ENCODE data around the gene ST3GAL4.

Gene ST3GAL4

DNA sequence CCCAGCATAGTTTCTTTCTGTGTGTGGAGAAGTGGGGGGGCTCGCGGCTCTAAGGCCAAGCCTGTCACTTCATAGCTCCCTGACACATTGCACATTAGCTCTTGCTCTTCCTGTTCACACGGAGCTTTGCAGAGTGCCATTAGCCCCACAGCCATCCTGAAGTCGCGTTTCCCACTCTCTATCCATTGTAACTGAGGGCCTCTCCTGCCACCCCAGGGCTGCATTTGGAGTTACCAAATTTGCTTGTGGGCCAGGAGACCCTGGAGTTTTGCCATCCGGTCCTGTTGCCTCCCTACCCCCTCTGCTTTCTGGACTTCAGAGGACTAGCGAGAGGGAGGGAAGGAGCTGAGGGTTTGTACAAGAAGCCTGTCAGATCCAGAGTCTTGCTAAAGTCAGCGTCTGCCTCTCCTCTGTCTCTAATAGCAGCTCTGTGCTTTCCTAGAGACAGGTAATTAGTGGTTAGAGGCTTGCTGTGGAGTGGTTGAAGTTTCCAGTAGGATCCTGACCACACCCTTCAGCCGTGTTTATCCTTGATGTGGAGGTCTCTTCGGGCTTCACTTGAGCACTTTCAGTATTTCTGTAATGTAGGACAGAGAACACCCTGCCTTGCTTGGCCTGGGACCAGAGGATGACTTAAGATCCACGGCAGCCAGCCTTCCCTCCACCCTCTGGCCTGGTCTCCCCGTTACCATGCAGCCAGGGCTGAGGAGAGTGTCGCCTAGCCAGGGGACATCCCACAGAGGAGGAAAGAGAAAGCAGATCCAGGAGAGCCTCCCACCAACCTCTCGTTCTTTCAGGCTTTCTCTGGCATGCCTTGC lies 37.5 kb upstream of the ST3GAL4 start:
- FAIRE-seq (no peak), DNase-seq (ENCODE audit: insufficient read length) (no peak)
- TF ChIP-seq POLR2AphosphoS5 (IDR thresholded peaks at IDR 0.05; ENCODE audit: low read depth, low read length): no peak
- TF ChIP-seq POLR2A (IDR thresholded peaks at IDR 0.05; ENCODE audit: low read depth, low read length): no peak
- no peak for TF ChIP-seq TAF1 (IDR thresholded peaks at IDR 0.05; ENCODE audit: borderline replicate concordance, low read depth, low read length)

DNA sequence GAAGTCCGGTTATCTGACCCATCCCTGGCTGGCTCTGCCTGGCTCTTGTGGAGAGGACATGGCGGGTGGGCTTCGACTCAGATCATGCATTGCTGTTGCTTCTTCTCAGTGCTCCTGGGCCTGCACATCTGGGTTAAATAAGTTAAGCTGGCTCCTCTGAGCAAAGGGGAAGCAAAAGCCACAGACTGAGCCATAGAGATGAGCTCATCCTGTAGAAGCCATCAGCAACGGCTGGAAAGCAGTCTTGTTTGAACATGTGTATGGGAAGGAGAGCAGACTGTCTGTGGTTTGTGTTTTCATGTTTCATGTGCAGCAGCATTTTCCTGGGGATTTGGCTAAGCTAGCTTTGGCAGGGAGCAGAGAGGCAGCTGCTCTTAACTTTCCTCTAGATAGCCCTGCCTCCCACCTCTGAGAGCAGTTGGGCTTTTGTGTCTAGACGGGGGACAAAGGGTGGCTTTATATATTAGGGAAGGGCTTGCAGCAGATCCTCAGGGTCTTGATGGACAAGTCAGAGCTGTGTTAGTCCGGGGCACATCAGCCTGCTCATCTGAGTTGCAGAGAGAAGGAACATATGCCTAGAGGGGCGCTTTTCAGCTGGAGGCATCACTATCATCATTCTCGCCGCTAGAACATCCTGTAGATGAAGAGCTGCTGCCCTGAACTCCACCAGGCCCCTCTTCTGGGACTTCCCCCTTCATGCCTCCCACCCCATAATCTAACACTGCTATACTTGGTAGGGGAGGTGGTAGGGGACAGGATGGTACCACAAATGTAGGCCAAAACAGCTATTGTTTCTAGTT lies 36.7 kb upstream of the ST3GAL4 start:
- peak; percentile 63 for FAIRE-seq
- TF ChIP-seq POLR2A (IDR thresholded peaks at IDR 0.05; ENCODE audit: low read depth, low read length) (no peak), POLR2AphosphoS5 (IDR thresholded peaks at IDR 0.05; ENCODE audit: low read depth, low read length) (no peak), TAF1 (IDR thresholded peaks at IDR 0.05; ENCODE audit: borderline replicate concordance, low read depth, low read length) (no peak)
- DNase-seq (ENCODE audit: insufficient read length): no peak

DNA sequence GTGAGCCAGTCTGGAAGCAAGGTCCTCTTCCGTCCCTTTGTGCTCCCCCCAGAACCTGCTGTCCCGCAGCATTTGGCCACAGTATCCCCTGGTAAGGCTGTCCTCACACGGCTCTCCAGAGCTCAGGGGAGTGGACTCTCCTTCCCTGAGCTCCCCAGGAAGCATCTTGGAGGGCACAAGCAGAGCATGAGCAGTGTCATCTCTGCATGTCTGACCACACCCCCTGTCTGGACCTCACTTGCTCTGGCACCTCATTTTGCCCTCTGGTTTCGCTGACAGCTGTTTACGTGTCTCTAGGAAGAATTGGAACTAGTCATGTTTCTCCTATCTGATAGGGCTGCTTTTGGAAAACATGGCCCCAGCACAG lies 36.1 kb upstream of the ST3GAL4 start:
- FAIRE-seq: no peak
- TF ChIP-seq POLR2AphosphoS5 (IDR thresholded peaks at IDR 0.05; ENCODE audit: low read depth, low read length): no peak
- no peak for TF ChIP-seq TAF1 (IDR thresholded peaks at IDR 0.05; ENCODE audit: borderline replicate concordance, low read depth, low read length)
- TF ChIP-seq POLR2A (IDR thresholded peaks at IDR 0.05; ENCODE audit: low read depth, low read length): no peak
- DNase-seq (ENCODE audit: insufficient read length): no peak

DNA sequence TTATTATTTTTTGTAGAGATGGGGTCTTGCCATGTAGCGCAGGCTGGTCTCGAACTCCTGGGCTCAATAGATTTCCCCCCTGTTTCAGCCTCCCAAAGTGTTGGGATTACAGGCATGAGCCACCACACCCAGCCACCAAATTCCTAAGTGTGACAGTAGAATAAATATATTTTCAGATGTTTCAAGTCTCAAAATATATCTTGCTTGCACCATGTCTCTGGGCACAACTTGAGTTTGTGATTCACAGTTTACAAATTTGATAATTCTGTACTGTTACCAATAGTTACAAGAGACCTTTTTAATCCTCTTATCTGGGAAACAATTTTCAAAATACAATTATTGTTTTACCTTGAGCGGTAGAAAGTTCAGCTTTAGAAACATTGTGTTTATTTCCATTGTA lies 32.5 kb upstream of the ST3GAL4 start:
- DNase-seq (ENCODE audit: insufficient read length): no peak
- TF ChIP-seq POLR2AphosphoS5 (IDR thresholded peaks at IDR 0.05; ENCODE audit: low read depth, low read length): no peak
- TF ChIP-seq POLR2A (IDR thresholded peaks at IDR 0.05; ENCODE audit: low read depth, low read length): no peak
- TF ChIP-seq TAF1 (IDR thresholded peaks at IDR 0.05; ENCODE audit: borderline replicate concordance, low read depth, low read length): no peak
- FAIRE-seq: no peak

DNA sequence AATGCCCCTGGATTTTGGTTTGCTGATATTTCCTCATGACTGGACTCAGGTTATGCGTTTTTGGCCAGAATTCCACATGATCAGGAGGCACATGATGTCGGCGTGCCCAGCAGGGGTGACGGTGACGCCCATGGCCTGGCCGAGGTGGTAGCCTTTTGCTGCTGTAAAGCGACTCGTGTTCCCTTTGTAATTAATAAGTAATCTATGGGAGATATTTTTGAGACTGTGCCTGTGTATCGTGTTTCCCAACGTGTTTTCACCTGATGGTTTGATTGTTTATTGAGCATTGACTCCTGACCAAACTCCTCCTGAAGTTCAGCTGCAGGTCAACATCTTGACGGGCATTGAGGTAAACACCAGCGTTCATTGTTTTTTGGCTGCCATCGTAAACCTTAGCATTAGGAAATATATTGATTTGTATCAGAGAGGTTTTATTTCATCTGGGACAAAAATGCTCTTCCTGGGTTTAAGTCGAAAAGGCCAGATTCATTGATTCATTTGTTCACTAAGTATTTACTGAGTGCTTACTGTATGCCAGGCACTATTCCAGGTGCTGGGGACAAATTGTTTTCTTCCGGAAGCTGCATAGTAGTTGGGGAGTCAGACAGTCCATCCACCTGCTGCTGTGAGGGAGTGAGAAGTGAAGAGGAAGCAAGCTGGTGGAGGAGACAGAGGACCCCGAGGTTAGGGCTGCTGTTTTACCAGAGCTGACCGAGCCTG lies 28.0 kb upstream of the ST3GAL4 start:
- FAIRE-seq (no peak), DNase-seq (ENCODE audit: insufficient read length) (no peak)
- TF ChIP-seq TAF1 (IDR thresholded peaks at IDR 0.05; ENCODE audit: borderline replicate concordance, low read depth, low read length): no peak

DNA sequence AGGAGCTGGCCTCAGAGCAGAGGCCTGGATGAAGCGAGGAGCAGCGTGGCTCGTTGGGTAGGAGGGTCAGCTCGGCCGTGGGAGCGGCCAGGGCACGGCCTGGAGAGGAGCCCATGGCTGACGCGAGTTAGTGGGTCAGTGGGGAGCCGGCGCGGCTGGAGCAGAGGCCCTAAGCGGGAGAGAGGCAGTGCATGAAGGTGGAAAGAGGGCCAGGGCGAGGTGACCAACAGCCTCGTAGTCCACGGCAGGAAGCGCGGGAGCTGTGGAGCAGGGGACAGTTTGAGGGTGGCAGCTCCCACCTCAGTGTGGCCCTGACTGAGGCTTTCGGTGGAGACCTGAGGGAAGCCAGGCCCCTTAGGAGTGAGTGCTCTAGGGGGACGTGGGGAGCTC lies 27.5 kb upstream of the ST3GAL4 start:
- no peak for TF ChIP-seq POLR2AphosphoS5 (IDR thresholded peaks at IDR 0.05; ENCODE audit: low read depth, low read length)
- TF ChIP-seq POLR2A (IDR thresholded peaks at IDR 0.05; ENCODE audit: low read depth, low read length): no peak
- TF ChIP-seq TAF1 (IDR thresholded peaks at IDR 0.05; ENCODE audit: borderline replicate concordance, low read depth, low read length): no peak
- FAIRE-seq (no peak), DNase-seq (ENCODE audit: insufficient read length) (no peak)

DNA sequence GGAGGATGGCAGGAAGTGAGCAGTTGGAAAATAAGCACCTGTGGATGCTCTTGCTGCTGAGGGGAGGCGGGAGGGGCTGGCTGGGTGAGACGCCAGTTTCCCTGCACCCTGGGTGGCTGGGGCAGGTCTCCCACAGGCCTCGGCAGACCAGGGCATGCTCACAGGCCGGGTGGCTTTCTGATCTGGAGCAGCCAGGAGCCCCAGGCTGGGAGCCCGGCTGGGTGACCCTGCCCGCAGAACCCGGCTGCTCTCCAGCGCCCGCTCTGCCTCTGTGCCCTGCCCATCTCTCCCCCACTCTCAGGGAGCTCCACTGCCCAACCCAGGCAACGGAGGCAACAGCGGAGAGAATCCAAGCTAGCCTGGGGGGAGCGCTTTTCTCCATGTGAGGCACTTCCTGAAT lies 27.0 kb upstream of the ST3GAL4 start:
- TF ChIP-seq POLR2AphosphoS5 (IDR thresholded peaks at IDR 0.05; ENCODE audit: low read depth, low read length) (no peak), POLR2A (IDR thresholded peaks at IDR 0.05; ENCODE audit: low read depth, low read length) (no peak)
- no peak for FAIRE-seq
- no peak for DNase-seq (ENCODE audit: insufficient read length)

DNA sequence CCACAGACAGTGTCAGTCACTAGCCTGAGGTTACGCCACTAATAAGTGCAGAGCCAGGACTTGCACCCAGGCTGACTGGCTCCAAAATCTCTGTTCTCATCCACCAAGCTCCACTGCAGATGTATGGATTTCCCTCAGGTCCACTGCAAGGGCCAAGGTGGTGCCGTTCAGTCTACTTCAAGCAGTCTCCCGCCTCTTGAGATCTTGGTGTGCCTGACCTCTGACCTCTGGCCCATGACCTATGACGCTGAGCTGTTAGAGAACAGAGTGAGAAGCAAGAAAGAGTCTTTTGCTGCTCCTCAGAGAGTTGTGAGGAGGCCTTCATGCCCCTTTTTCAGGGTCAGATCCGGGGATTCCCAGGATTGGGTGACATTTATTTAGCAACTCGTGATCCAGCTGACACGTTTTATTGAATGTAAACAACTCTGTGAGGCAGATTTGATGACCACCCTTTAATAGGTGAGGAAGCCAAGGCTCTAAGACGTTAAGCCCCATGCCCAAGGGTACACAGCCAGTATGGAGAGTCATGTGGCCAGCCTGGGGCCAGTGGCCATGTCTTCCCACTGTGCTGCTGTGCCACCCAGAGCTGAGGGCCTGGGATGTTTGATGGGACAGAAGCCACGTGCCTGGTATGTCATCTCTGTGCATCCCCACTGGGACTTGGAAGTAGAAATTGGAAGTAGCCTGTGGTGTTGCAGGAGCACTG lies 26.4 kb upstream of the ST3GAL4 start:
- DNase-seq (ENCODE audit: insufficient read length) (no peak), FAIRE-seq (no peak)
- TF ChIP-seq TAF1 (IDR thresholded peaks at IDR 0.05; ENCODE audit: borderline replicate concordance, low read depth, low read length): no peak
- TF ChIP-seq POLR2AphosphoS5 (IDR thresholded peaks at IDR 0.05; ENCODE audit: low read depth, low read length): no peak
- no peak for TF ChIP-seq POLR2A (IDR thresholded peaks at IDR 0.05; ENCODE audit: low read depth, low read length)

DNA sequence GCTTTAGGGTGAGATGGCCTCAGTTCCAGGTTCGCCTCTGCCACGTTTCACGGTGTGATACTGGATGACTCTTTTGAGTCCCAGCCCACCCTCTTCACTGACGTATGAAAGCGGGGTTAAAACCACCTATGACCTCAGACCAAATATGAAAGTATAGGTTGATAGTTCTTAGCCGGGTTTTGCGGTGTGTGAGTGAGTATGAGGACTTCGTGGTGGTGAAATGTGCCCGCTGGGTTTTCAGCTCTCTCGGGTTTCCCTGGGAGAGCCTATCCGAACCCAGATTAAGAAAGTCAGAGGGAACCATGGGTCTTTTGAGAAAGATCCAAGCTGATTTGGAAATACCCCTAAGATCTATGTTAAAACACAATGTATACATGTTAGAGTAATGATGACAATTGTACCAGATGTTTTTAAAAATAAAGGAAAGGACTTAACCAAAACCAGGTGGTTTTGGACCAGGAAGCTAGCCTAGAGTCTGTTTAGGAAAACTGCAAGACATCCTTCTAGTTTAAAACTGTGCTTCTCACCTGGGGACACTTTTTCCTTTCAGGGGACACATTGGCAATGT lies 25.8 kb upstream of the ST3GAL4 start:
- TF ChIP-seq TAF1 (IDR thresholded peaks at IDR 0.05; ENCODE audit: borderline replicate concordance, low read depth, low read length): no peak
- no peak for TF ChIP-seq POLR2A (IDR thresholded peaks at IDR 0.05; ENCODE audit: low read depth, low read length)
- no peak for TF ChIP-seq POLR2AphosphoS5 (IDR thresholded peaks at IDR 0.05; ENCODE audit: low read depth, low read length)
- no peak for FAIRE-seq
- DNase-seq (ENCODE audit: insufficient read length): no peak

DNA sequence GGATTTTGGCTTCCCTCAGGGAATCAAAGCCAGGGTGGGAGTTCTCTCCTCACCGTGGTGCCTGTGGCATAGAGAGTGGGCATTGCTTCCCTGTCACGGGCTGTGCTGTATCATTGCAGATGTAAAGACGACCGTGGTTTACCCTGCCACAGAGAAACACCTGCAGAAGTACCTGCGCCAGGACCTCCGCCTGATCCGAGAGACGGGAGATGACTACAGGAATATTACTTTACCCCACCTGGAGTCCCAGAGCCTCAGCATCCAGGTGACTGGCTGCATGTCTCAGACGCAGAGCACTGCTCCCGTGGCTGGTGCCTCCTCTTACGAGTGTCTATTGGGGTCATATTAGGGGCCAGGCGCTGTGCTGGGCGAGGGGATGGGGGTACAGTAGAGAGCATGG lies 24.2 kb upstream of the ST3GAL4 start:
- FAIRE-seq (no peak), DNase-seq (ENCODE audit: insufficient read length) (no peak)

DNA sequence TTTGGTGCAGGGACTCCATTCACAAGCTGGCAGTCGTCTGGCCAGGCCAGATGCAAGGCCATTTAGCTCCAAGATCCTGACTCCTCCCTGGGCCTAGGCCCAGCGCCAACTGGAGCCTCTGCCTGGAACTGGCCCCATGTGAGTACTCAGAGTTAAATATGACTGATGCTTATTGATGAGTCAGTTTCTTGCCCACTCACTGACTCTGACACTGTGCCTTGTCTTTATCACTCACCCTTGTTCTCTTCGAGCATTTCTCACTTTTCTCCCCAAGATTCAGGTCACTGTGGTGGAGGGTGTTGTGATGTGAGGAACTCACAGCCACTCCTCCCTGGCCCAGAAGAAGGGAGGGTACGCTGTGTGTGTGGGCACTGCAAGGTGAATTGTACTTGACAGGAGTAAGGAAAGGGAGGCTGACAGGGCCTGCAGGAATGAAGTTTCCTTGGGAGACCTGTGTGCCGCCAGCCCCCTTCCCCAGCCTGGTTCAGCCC lies 23.2 kb upstream of the ST3GAL4 start:
- no peak for TF ChIP-seq TAF1 (IDR thresholded peaks at IDR 0.05; ENCODE audit: borderline replicate concordance, low read depth, low read length)
- no peak for TF ChIP-seq POLR2AphosphoS5 (IDR thresholded peaks at IDR 0.05; ENCODE audit: low read depth, low read length)
- TF ChIP-seq POLR2A (IDR thresholded peaks at IDR 0.05; ENCODE audit: low read depth, low read length): no peak
- FAIRE-seq (no peak), DNase-seq (ENCODE audit: insufficient read length) (no peak)

More for the DNA sequence above, 24.2 kb upstream of the ST3GAL4 start:
- no peak for TF ChIP-seq POLR2A (IDR thresholded peaks at IDR 0.05; ENCODE audit: low read depth, low read length)
- TF ChIP-seq TAF1 (IDR thresholded peaks at IDR 0.05; ENCODE audit: borderline replicate concordance, low read depth, low read length): no peak
- TF ChIP-seq POLR2AphosphoS5 (IDR thresholded peaks at IDR 0.05; ENCODE audit: low read depth, low read length): no peak

All from GM12892 (cell line).